Fibroblast of mammary gland (primary cell): Measurements from ENCODE around the gene NATD1.

Source experiments
- DNase-seq: peaks from one replicate; pipeline ENCODE4 v3.0.0-alpha.2; 2010; ENCODE audit warnings: low read depth
- H3K4me3 ChIP-seq: 2 replicates; pipeline ENCODE4 v1.5.1; 2011; ENCODE audit warnings: low read depth, mild to moderate bottlenecking, low read length, moderate library complexity; ENCODE audit not compliant: control insufficient read depth
- TF ChIP-seq, protein P1 (sequence below): conservative IDR thresholded peaks from 2 replicates; pipeline ENCODE4 v1.5.1; 2011; ENCODE audit warnings: low read depth, low read length, inconsistent platforms; ENCODE audit not compliant: control insufficient read depth, insufficient read depth

The NATD1 gene

GRCh38 chr17:21210411-21211076, 42.7 kb downstream of the NATD1 start:
- H3K4me3 ChIP-seq: no peak overlapping the region
- TF ChIP-seq, protein P1, sequence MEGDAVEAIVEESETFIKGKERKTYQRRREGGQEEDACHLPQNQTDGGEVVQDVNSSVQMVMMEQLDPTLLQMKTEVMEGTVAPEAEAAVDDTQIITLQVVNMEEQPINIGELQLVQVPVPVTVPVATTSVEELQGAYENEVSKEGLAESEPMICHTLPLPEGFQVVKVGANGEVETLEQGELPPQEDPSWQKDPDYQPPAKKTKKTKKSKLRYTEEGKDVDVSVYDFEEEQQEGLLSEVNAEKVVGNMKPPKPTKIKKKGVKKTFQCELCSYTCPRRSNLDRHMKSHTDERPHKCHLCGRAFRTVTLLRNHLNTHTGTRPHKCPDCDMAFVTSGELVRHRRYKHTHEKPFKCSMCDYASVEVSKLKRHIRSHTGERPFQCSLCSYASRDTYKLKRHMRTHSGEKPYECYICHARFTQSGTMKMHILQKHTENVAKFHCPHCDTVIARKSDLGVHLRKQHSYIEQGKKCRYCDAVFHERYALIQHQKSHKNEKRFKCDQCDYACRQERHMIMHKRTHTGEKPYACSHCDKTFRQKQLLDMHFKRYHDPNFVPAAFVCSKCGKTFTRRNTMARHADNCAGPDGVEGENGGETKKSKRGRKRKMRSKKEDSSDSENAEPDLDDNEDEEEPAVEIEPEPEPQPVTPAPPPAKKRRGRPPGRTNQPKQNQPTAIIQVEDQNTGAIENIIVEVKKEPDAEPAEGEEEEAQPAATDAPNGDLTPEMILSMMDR: no peak

GRCh38 chr17:21209511-21210175, 43.6 kb downstream of the NATD1 start:
- TF ChIP-seq, protein P1: no peak
- no peak overlapping the region for H3K4me3 ChIP-seq
- no peak for DNase-seq

More at GRCh38 chr17:21210411-21211076, 42.7 kb downstream of the NATD1 start:
- no peak for DNase-seq

- DNase-seq: no peak
- H3K4me3 ChIP-seq: no peak overlapping the region
- TF ChIP-seq, protein P1: no peak
Measured at GRCh38 chr17:21208352-21208751, 44.9 kb downstream of the NATD1 start.

- no peak for DNase-seq
- H3K4me3 ChIP-seq: no peak overlapping the region
- TF ChIP-seq, protein P1: no peak
Measured at GRCh38 chr17:21204935-21205334, 48.3 kb downstream of the NATD1 start.

DNA sequence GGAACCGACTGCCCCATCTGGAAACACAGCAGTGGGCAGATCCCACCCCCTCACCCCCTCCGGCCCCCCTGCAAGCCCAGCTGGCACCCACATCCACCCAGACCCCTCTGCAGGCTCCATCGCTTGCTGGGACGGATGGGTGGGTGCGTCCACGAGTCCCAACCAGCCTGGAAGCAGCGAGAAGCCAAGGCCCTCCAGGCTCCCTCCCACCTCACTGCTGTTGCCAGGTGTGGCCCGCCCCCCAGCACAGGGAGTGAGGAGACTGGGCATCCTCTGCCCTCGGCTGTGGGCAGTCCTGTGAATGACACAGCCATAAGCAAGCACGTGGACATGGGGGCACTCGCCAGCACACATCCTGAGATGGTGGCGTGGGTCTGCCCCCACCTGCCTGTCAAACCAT, 50.7 kb downstream of the NATD1 start:
- TF ChIP-seq, protein P1: no peak
- no peak overlapping the region for H3K4me3 ChIP-seq
- no peak for DNase-seq

DNA sequence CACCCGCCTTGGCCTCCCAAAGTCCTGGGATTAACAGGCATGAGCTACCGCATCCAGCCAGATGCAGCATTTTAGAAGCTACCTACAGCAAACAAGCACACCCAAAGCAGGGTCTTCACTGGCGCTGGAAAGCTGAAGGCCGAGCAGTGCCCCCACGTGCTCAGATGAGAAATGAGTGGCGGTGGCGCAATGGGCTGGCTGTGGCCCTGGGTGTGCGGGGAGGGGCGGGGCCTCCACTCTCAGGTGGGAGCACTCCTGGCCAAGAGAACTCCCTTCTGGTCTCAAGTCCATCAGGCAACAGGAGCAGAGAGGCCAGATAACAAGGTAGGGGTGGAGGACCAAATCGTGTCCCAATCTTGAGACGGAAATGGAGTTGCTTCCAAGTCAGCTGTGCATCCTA, 51.3 kb downstream of the NATD1 start:
- no peak for DNase-seq
- TF ChIP-seq, protein P1: no peak
- no peak overlapping the region for H3K4me3 ChIP-seq
